GM18861 (cell line): Measurements from ENCODE around the gene IL36RN.
"Not testable (repeated sequence)": the region's sequence is repeated elsewhere in the genome, so short reads cannot be mapped to it uniquely, and the experiment has no call there.

ENCODE experiments used
- ATAC-seq: cut with Tn5 transposase; IDR thresholded peaks from one replicate; pipeline ENCODE4 v1.9.1; 2021; ENCODE audit not compliant: unreplicated experiment

Gene IL36RN

DNA sequence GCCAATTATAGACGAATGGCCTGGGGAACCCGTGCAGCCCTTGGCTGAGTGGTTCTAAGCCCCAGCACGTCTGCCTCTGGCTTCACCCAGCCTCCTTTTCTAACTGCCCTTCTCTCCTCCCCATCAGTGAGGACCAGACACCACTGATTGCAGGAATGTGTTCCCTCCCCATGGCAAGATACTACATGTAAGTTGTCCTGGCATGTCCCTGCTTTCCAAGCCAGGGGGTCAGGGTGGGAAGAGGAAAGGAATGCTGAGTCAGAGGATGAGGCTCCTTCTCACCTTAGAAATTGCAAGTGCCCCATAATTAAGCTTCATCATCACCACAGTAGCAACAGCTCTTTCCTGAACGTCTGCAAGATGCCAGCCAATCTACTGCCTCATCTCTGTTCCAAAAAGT lies 13.6 kb downstream of the IL36RN start:
- no peak for ATAC-seq

DNA sequence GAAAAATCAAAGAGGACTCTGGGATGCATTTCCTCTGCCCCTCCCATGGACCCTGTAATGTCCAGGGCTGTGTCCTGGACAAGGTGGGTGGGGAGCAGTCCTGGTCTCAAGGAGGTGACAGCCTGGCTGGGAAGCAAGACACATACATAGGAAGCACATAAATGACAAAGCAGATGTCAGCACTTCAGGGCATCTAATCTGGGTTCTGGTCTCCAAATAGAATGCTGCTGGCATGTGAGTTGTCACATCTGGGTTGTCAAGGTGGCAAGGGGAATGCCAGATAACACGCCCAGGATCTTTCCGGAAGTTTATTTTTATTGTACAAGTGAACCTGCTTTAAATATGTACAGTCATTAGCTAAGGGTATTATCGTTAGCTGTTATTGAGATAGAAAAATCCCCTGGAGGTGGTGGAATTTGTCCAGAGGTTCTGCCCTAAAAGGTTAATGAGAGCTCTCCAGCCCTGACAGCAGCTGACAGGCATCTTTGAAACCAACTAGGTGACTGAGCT lies 14.4 kb downstream of the IL36RN start:
- ATAC-seq, result no peak

DNA sequence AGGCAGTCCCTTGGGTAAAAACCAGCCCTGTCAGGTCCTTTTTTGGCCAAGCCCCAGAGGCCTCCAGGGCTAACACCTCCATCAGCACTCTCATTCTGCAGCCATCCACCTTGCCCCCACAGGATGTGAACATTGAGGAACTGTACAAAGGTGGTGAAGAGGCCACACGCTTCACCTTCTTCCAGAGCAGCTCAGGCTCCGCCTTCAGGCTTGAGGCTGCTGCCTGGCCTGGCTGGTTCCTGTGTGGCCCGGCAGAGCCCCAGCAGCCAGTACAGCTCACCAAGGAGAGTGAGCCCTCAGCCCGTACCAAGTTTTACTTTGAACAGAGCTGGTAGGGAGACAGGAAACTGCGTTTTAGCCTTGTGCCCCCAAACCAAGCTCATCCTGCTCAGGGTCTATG lies 16.0 kb downstream of the IL36RN start:
- ATAC-seq, result no peak

GRCh38 chr2:113075600-113075999 lies 16.6 kb downstream of the IL36RN start:
- no peak for ATAC-seq

DNA sequence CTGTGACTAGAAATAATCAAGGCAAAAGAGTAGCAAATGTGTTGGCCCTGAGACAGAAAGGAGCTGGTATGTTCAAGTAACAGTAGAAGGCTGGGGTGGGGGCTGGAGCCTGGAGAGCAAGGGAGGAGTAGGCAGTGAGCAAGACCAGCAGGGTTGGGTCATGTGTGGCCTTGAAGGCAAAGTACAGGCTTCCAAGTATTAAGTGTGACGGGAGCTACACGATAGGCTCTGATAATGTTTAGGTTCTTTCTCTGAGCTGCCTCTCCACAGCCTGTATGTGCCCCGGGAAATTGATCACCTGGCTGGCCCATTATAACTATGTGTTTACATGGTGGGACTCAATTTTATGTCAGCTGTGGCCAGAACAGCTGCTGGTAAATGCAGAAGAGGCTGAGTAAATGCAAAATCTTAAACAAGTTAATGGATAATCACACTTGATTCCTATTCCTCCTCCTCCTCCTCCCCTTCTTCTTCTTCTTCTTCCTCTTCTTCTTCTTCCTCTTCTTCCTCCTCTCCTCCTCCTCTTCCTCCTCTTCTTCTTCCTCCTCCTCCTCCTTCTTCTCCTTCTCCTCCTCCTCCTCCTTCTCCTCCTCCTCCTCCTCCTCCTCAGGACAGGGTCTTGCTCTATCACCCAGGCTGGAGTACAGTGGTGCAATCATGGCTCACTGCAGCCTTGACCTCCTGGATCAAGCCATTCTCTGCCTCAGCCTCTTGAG lies 18.1 kb downstream of the IL36RN start:
- ATAC-seq, result no peak

DNA sequence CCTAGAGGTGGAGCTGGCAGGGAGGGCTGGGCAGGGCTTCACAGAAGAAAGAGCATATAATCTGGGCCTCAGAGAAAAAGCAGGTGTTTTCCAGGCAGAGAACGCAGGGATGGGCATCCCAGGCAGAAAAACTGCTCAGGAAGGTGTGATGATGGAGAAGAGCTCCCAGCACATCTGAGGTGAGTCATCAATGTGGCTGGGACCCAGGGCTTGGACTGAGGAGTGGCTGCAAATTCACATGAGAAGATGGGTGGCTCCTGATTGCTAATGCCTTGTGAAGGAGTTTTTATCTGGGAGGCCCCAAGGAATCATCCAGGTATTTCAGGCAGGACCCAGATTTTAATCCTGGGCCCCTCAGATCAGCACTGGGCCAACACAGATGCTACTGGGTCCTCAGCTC lies 18.9 kb downstream of the IL36RN start:
- ATAC-seq, result no peak

DNA sequence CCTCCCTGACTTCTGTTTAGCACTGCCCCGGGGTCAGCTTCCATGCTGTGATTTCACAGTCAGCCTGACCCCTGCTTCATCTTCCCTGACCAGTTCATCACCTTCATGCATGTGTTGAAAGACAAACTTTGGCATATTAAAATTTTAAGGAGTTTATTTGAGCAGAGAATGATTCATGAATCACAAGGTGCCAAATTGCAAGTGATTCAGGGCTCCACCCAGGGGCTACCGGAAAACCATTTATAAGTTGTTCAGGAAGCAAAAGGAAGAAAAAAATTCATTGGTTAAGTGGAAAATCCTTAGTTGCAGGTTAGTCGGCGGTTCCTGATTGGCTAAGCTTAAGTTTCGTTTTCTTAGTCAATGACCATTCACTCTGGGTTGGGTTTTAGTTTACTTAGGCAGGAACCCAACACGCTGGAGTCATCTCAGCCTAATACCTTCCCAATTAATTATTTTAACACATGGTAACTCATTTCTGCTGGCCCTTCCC lies 19.4 kb downstream of the IL36RN start:
- ATAC-seq, result no peak

GRCh38 chr2:113079131-113079530 lies 20.1 kb downstream of the IL36RN start:
- ATAC-seq, result no peak

- no peak for ATAC-seq
Observed at GRCh38 chr2:113080134-113080533, 21.1 kb downstream of the IL36RN start.

- ATAC-seq, result no peak
Observed at GRCh38 chr2:113081488-113082210, 22.7 kb downstream of the IL36RN start.

GRCh38 chr2:113083296-113083695 lies 24.3 kb downstream of the IL36RN start:
- no peak for ATAC-seq

DNA sequence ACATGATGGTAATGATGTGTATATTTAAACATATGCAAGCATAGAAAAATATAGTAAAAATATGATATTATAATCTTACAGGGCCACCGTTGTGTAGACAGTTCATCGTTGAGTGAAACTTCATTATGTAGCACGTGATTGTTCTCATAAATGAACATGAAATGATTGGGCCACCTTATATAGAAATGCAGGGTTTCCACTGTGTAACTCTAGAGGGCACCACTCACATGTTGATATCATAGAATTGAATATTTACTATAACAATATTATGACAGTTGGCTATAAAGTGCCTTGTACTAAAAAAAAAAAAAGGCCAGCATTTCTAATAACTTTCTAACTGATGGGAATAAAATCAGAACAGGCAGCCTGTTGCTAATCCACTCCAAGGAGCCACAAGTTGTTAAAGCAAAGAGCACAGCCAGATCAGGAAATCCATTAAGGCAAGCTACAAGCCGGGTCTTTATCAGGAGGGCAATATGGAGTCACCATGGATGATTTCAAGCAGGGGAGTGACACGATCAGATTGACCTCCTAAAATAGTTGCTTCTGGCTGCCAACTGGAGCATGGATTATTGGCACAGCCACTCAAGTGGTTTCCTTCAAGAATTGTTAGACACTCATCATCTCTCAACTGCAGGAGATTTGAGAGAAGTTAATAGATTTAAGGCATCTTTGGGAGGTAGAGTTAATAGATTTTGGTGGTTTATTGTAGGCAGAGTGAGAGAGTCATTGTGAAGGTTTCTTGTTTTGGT lies 25.4 kb downstream of the IL36RN start:
- ATAC-seq, result no peak

GRCh38 chr2:113085542-113085941 lies 26.5 kb downstream of the IL36RN start:
- ATAC-seq, result no peak

DNA sequence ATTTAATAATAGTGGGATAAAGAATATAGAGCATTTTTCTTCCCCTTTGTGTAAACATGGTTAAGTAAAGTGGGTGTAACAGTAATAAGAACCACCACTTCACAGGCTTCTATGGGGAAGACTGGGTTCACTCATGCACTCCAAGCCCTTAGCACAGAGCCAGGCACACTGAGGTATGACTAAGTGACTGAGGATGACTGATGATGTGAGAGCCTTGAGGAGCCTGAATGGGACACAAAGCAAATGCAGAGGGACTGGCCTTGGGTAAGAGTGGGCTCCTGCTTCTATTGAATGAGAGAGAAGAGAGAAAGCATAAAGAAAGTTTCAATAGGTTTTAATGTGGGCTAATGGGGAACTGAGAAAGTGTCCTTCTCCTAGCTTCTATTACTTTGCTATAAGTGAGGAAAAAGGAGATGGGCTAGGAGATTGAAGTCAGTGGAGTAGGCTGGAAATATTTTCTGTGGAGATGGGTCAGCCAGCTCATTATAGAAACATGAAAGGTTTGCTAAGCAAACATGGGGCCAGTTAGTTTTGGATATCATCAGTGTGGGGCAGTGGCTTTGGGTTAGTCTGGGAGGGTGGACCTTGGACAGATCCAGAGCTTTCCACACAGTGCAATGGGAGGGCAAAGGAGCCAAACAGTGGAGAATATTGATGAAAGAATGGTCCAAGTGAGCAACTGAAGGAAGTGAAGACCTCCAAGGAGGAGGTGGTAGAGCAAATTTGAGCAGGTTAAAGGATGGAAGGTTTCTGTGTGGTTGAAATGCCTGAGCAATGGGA lies 29.4 kb downstream of the IL36RN start:
- ATAC-seq, result no peak

- no peak for ATAC-seq
Observed at GRCh38 chr2:113089916-113090315, 30.9 kb downstream of the IL36RN start.

GRCh38 chr2:113091231-113091896 lies 32.4 kb downstream of the IL36RN start:
- no peak for ATAC-seq

GRCh38 chr2:113092864-113093612 lies 34.0 kb downstream of the IL36RN start:
- no peak for ATAC-seq

- ATAC-seq, result no peak
Observed at GRCh38 chr2:113093613-113093977, 34.6 kb downstream of the IL36RN start.

GRCh38 chr2:113096306-113096705 lies 37.3 kb downstream of the IL36RN start:
- ATAC-seq, result not testable (repeated sequence)
